H1 (cell line): Measurements from ENCODE around the gene MAP3K14. TPM values are rescaled to one million over a fixed set of nuclear protein-coding genes. Genes with fewer than 3 reads are reported as not detected.

Experiments
- CTCF ChIA-PET: fragments of 300-600 bp; sonication (Branson Sonifier 250); formaldehyde crosslinking; loops from one replicate; lab custom pipeline; 2021; ENCODE audit not compliant: partially characterized antibody; lab: Charles Lee
- POLR2A ChIA-PET: fragments of 300-600 bp; sonication (Branson Sonifier 250); formaldehyde crosslinking; loops from one replicate; lab custom pipeline; 2021; ENCODE audit warnings: inconsistent platforms; ENCODE audit not compliant: partially characterized antibody; lab: Charles Lee
- DNase-seq, 2 experiments: peaks; one replicate each; pipeline versions ENCODE4 v3.0.0 to v3.0.0-alpha.2; 2010 to 2022; ENCODE audit warnings: low spot score in 2 of 2, low read depth in 1 of 2, mixed read lengths in 1 of 2
- FAIRE-seq: peaks from 2 replicates; lab custom pipeline; 2011; peaks lifted over from hg19 to GRCh38; lab: Jason Lieb, UNC
- H2AFZ ChIP-seq: 2 replicates; pipeline ENCODE4 v1.8.1; 2012; ENCODE audit warnings: low read length, inconsistent platforms
- H2AK5ac ChIP-seq: 2 replicates; pipeline ENCODE4 v1.6.1; 2013; ENCODE audit warnings: low read depth, low read length
- H2BK120ac ChIP-seq: replicated peaks from 2 replicates; pipeline ENCODE3; 2013; ENCODE audit warnings: low read depth, low read length, inconsistent platforms
- H2BK12ac ChIP-seq: 2 replicates; pipeline ENCODE4 v1.6.1; 2013; ENCODE audit warnings: low read depth, low read length
- H2BK15ac ChIP-seq: 2 replicates; pipeline ENCODE4 v1.6.1; 2013; ENCODE audit warnings: low read length
- H2BK20ac ChIP-seq: 2 replicates; pipeline ENCODE4 v1.6.1; 2013; ENCODE audit warnings: low read length
- H2BK5ac ChIP-seq: 2 replicates; pipeline ENCODE4 v1.6.1; 2013; ENCODE audit warnings: low read depth, low read length
- H3K14ac ChIP-seq: 2 replicates; pipeline ENCODE4 v1.6.1; 2013; ENCODE audit warnings: inconsistent platforms; ENCODE audit not compliant: insufficient read length
- H3K18ac ChIP-seq: 2 replicates; pipeline ENCODE4 v1.6.1; 2013; ENCODE audit warnings: low read length; ENCODE audit errors: extremely low read depth
- H3K23ac ChIP-seq: 2 replicates; pipeline ENCODE4 v1.6.1; 2013; ENCODE audit warnings: inconsistent platforms; ENCODE audit not compliant: insufficient read length
- H3K23me2 ChIP-seq: 2 replicates; pipeline ENCODE4 v1.6.1; 2013; ENCODE audit warnings: low read depth, low read length
- H3K27ac ChIP-seq: 2 replicates; pipeline ENCODE4 v1.6.1; 2011; ENCODE audit warnings: low read depth, low read length, inconsistent platforms
- H3K27me3 ChIP-seq, 4 experiments: replicated peaks in 1 of 4; 1 replicate in 1 of 4; 2 replicates in 3 of 4; pipeline versions ENCODE4 v1.6.1 to v1.8.1; 2011 to 2013; ENCODE audit warnings: low read length in 3 of 4, mild to moderate bottlenecking in 3 of 4, inconsistent platforms in 2 of 4, mixed read lengths in 2 of 4, moderate library complexity in 1 of 4; ENCODE audit not compliant: control insufficient read depth in 3 of 4, insufficient read depth in 3 of 4; ENCODE audit errors: extremely low read depth in 1 of 4
- H3K36me3 ChIP-seq, 4 experiments: 2 replicates each; pipeline versions ENCODE4 v1.6.1 to v1.8.1; 2011 to 2013; ENCODE audit warnings: mild to moderate bottlenecking in 4 of 4, low read length in 3 of 4, moderate library complexity in 2 of 4, control low read depth in 1 of 4, inconsistent platforms in 1 of 4; ENCODE audit not compliant: insufficient read depth in 4 of 4, control insufficient read depth in 2 of 4
- H3K4ac ChIP-seq: replicated peaks from 2 replicates; pipeline ENCODE3; 2013; ENCODE audit warnings: low read length, low read depth, mixed read lengths, inconsistent platforms; ENCODE audit not compliant: insufficient read length
- H3K4me1 ChIP-seq, 4 experiments: replicated peaks in 1 of 4; 1 replicate in 1 of 4; 2 replicates in 3 of 4; pipeline versions ENCODE4 v1.6.1 to v1.8.1; 2011 to 2013; ENCODE audit warnings: low read length in 3 of 4, inconsistent platforms in 2 of 4, mixed read lengths in 1 of 4; ENCODE audit not compliant: insufficient read depth in 4 of 4, control insufficient read depth in 3 of 4
- H3K4me2 ChIP-seq, 2 experiments: 2 replicates each; pipeline versions ENCODE4 v1.6.1 to v1.8.1; 2011 to 2013; ENCODE audit warnings: low read depth in 2 of 2, low read length in 2 of 2, control low read depth in 1 of 2, inconsistent platforms in 1 of 2, mild to moderate bottlenecking in 1 of 2; ENCODE audit not compliant: insufficient read depth in 1 of 2
- H3K4me3 ChIP-seq, 4 experiments: fragments of 200-600, 300-600 bp in 1 of 4; sonication (generic), shearing (Covaris generic), sonication (Bioruptor Twin) in 1 of 4; 2 replicates each; pipeline versions ENCODE4 v1.5.1 to v1.8.1; 2011 to 2016; ENCODE audit warnings: low read length in 4 of 4, low read depth in 3 of 4, control low read depth in 2 of 4, inconsistent platforms in 2 of 4, mild to moderate bottlenecking in 2 of 4, mixed read lengths in 1 of 4, moderate library complexity in 1 of 4; ENCODE audit not compliant: insufficient read depth in 2 of 4; ENCODE audit errors: extremely low read depth in 1 of 4
- H3K56ac ChIP-seq: replicated peaks from 2 replicates; pipeline ENCODE3; 2013; ENCODE audit warnings: low read depth, mild to moderate bottlenecking, mixed read lengths, low read length, inconsistent platforms; ENCODE audit not compliant: insufficient read length
- H3K79me1 ChIP-seq: 2 replicates; pipeline ENCODE4 v1.6.1; 2013; ENCODE audit warnings: low read depth, low read length, control low read depth
- H3K79me2 ChIP-seq, 2 experiments: 2 replicates each; pipeline versions ENCODE4 v1.6.1 to v1.8.1; 2012 to 2013; ENCODE audit warnings: low read length in 2 of 2, mild to moderate bottlenecking in 2 of 2, inconsistent platforms in 1 of 2; ENCODE audit not compliant: insufficient read depth in 2 of 2, control insufficient read depth in 1 of 2
- H3K9ac ChIP-seq, 4 experiments: replicated peaks in 1 of 4; 1 replicate in 1 of 4; 2 replicates in 3 of 4; pipeline versions ENCODE4 v1.6.1 to v1.8.1; 2011 to 2013; ENCODE audit warnings: low read depth in 3 of 4, low read length in 3 of 4, control low read depth in 2 of 4, mild to moderate bottlenecking in 2 of 4, moderate library complexity in 2 of 4, inconsistent platforms in 1 of 4; ENCODE audit errors: extremely low read depth in 1 of 4
- H3K9me3 ChIP-seq, 2 experiments: 2 replicates each; pipeline versions ENCODE4 v1.6.1 to v1.8.1; 2012 to 2013; ENCODE audit warnings: mild to moderate bottlenecking in 2 of 2, moderate library complexity in 2 of 2, control low read depth in 1 of 2, inconsistent platforms in 1 of 2, low read depth in 1 of 2, low read length in 1 of 2, mixed read lengths in 1 of 2; ENCODE audit not compliant: insufficient read depth in 2 of 2
- H4K20me1 ChIP-seq, 2 experiments: replicated peaks in 1 of 2; 2 replicates each; pipeline versions ENCODE3 to v1.8.1; 2011 to 2013; ENCODE audit warnings: inconsistent platforms in 2 of 2, low read length in 2 of 2, mild to moderate bottlenecking in 1 of 2; ENCODE audit not compliant: insufficient read depth in 2 of 2, control insufficient read depth in 1 of 2
- H4K5ac ChIP-seq: 2 replicates; pipeline ENCODE4 v1.6.1; 2013; ENCODE audit warnings: low read length, low read depth, mixed read lengths, inconsistent platforms; ENCODE audit not compliant: insufficient read length
- H4K8ac ChIP-seq: 2 replicates; pipeline ENCODE4 v1.8.0; 2013; ENCODE audit warnings: mild to moderate bottlenecking, moderate library complexity, low read length, inconsistent platforms; ENCODE audit not compliant: insufficient read depth; ENCODE audit errors: extremely low read depth
- H4K91ac ChIP-seq: replicated peaks from 2 replicates; pipeline ENCODE3; 2013; ENCODE audit warnings: low read length, mixed read lengths, inconsistent platforms; ENCODE audit not compliant: insufficient read length
- ASH2L ChIP-seq: fragments of 200-600, 300-600 bp; sonication (generic); IDR thresholded peaks from one replicate; pipeline ENCODE4 v1.7.1; 2017; ENCODE audit warnings: low read length
- CEBPB ChIP-seq: IDR thresholded peaks from 2 replicates; pipeline ENCODE4 v1.6.1; 2012; ENCODE audit warnings: low read depth, low read length
- CHD1 ChIP-seq: IDR thresholded peaks from 2 replicates; pipeline ENCODE4 v1.6.1; 2012; ENCODE audit warnings: low read depth, low read length, improper control_type of control experiment
- CREB1 ChIP-seq: IDR thresholded peaks from 2 replicates; pipeline ENCODE4 v1.6.1; 2012; ENCODE audit warnings: inconsistent platforms
- CTBP2 ChIP-seq: IDR thresholded peaks from 2 replicates; pipeline ENCODE4 v1.7.0; 2011; ENCODE audit warnings: borderline replicate concordance, mild to moderate bottlenecking, moderate library complexity, mixed read lengths, low read length; ENCODE audit not compliant: insufficient read depth, insufficient read length
- EGR1 ChIP-seq: IDR thresholded peaks from 2 replicates; pipeline ENCODE4 v1.6.1; 2011; ENCODE audit warnings: low read depth, low read length, borderline replicate concordance
- POLR2AphosphoS5 ChIP-seq: IDR thresholded peaks from 2 replicates; pipeline ENCODE4 v1.6.1; 2011; ENCODE audit warnings: low read depth, low read length
- RNF2 ChIP-seq: fragments of 200-900, 300-1000 bp; sonication (generic); IDR thresholded peaks from 2 replicates; pipeline ENCODE4 v1.7.1; 2016; ENCODE audit warnings: borderline replicate concordance, low read depth, mild to moderate bottlenecking, antibody characterized with exemption, low read length; ENCODE audit not compliant: poor library complexity, severe bottlenecking; ENCODE audit errors: missing control alignments
- SP1 ChIP-seq: IDR thresholded peaks from 2 replicates; pipeline ENCODE4 v1.6.1; 2011; ENCODE audit warnings: low read depth, low read length
- SUZ12 ChIP-seq: fragments of 200-600 bp; sonication (generic); IDR thresholded peaks from 2 replicates; pipeline ENCODE4 v1.6.1; 2012; ENCODE audit warnings: mild to moderate bottlenecking, inconsistent platforms, low read length, moderate library complexity, mixed read lengths
- TAF1 ChIP-seq: IDR thresholded peaks from 2 replicates; pipeline ENCODE4 v1.6.1; 2011; ENCODE audit warnings: mild to moderate bottlenecking, low read depth, low read length
- TEAD4 ChIP-seq: IDR thresholded peaks from 2 replicates; pipeline ENCODE4 v1.6.1; 2012; ENCODE audit warnings: low read depth, low read length, inconsistent platforms, mixed read lengths
- ZNF274 ChIP-seq: IDR thresholded peaks from 2 replicates; pipeline ENCODE4 v1.7.0; 2012; ENCODE audit warnings: low read length, borderline replicate concordance; ENCODE audit errors: extremely low read depth
- WGBS, 2 experiments: shearing (Covaris generic) in 1 of 2; methylation state at CpG; one replicate each; pipeline versions ENCODE4 v1.1.6 to v1.1.7; 2013 to 2015; ENCODE audit warnings: low lambda C conversion rate in 2 of 2, mixed read lengths in 2 of 2, inconsistent platforms in 1 of 2, low coverage in 1 of 2, missing lambda C conversion rate in 1 of 2; ENCODE audit not compliant: insufficient replicate concordance in 2 of 2, insufficient coverage in 1 of 2, insufficient read length in 1 of 2; ENCODE audit errors: extremely low coverage in 1 of 2, missing lambda C conversion rate in 1 of 2; 5-methylcytosine and 5-hydroxymethylcytosine counted together
- polyA plus RNA-seq, 7 experiments: library from polyadenylated mRNA; depleted of rRNA in 3 of 7; stranded (reverse) in 5 of 7; unstranded in 2 of 7; fragments of >200 nt in 5 of 7; fragments of 200-250 nt in 2 of 7; gene quantifications; 1 replicate in 5 of 7; 2 replicates in 1 of 7; 4 replicates in 1 of 7; pipeline versions ENCODE4 v1.2.1 to v1.2.3, GENCODE V29; 2011 to 2013; ENCODE audit warnings: missing spikeins in 2 of 7, mixed read lengths in 2 of 7
- total RNA-seq: library from RNA; stranded (reverse); fragmentation: NEBNext Ultra II Directional; extraction: Animal tissue kit (Norgen Biotek cat#: 25700); gene quantifications from 2 replicates; pipeline ENCODE4 v1.2.1, GENCODE V29; 2021
- TF ChIP-seq, protein P1 (sequence below): IDR thresholded peaks from 2 replicates; pipeline ENCODE4 v1.6.1; 2012; ENCODE audit warnings: inconsistent platforms

Gene MAP3K14
- total and polyA plus RNA-seq, 2 of the 8 experiments (the other 6 are each of a cell fraction or from before 2014, with no cell fraction given): 5.2 to 6.1 TPM

DNA sequence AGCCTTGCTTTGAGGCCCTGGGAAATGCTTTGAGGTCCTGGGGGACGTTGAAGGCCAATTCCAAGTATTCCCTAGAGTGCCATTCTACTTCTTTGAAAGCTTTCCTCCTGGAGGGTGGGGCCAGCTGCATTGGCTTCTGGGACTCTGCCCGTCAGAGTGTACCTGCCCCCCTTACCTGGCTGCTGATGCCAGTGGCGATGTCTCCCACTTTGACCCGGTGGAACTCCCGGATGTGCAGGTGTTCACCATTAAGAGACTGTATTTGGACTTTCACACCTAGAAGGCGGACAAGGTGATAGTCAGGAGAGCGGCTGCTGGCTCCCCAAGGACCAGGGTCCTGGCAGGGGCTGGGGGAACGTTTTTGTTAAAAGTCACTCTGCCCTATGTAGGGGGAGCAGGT, 51.8 kb downstream of the MAP3K14 start:
- Histone ChIP-seq H4K20me1 (no peaks in the 10 kb centered on the region), H3K56ac (no peak overlapping the region), H3K23me2 (peaks cover 6% of the 10 kb centered on the region), H4K8ac (no peak overlapping the region; the same call in 1 of the 2 replicates), H3K9ac (no peak overlapping the region), H3K79me1 (no peaks in the 10 kb centered on the region), H4K91ac (no peak overlapping the region), H3K14ac (no peak overlapping the region), H2BK15ac (no peak overlapping the region), H3K4me1 (peaks cover 4 to 10% (median 6%) of the 10 kb centered on the region in 4 experiments; a peak in 5 of 7 replicates), H3K27me3 (peaks cover 0 to 5% (median 2%) of the 10 kb centered on the region in 4 experiments; a peak in 3 of 7 replicates), H3K23ac (no peak overlapping the region), H2BK5ac (no peak overlapping the region), H3K4me3 (no peak overlapping the region), H2BK20ac (no peak overlapping the region), H3K79me2 (no peaks in the 10 kb centered on the region), H3K36me3 (peaks cover 3 to 15% (median 9%) of the 10 kb centered on the region in 4 experiments), H3K9me3 (no peaks in the 10 kb centered on the region), H3K4me2 (no peak overlapping the region), H2AK5ac (no peak overlapping the region), H2BK12ac (no peak overlapping the region), H2AFZ (no peak overlapping the region), H2BK120ac (no peak overlapping the region), H3K18ac (no peak overlapping the region), H3K27ac (no peak overlapping the region), H3K4ac (no peak overlapping the region), H4K5ac (no peak overlapping the region)
- DNase-seq (no peak), FAIRE-seq (no peak)
- POLR2A ChIA-PET: interaction anchor here (0.8 to 4.3 kb wide), 5 partner anchors 8 to 156 kb away, joined by 3 to 16 read pairs (median 4); no protein-coding TSS in a partner anchor
- CTCF ChIA-PET: interaction anchor here (0.6 to 29.1 kb wide), 9 partner anchors 9 to 170 kb away, joined by 3 to 579 read pairs (median 4); no protein-coding TSS in a partner anchor
- WGBS, 2 experiments: 86% methylated on average over 8 of the region's 8 CpGs; no CpG with 5 or more reads in 1 of the 2 experiments
- TF ChIP-seq TAF1 (no peak), ZNF274 (no peak), EGR1 (no peak), TEAD4 (no peak), CHD1 (no peak), RNF2 (no peak), SP1 (no peak), CREB1 (no peak), SUZ12 (no peak), POLR2AphosphoS5 (no peak), CEBPB (no peak), ASH2L (no peak), CTBP2 (no peak)
- TF ChIP-seq, protein P1, sequence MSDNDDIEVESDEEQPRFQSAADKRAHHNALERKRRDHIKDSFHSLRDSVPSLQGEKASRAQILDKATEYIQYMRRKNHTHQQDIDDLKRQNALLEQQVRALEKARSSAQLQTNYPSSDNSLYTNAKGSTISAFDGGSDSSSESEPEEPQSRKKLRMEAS: no peak
